ENCODE results near the gene KLHL26. TPM values are rescaled to one million over a fixed set of nuclear protein-coding genes. Genes with fewer than 3 reads are reported as not detected.
A peak's percentile ranks its signal among the peaks of the same experiment; 100 is the strongest.

Gene KLHL26
- total and polyA plus RNA-seq, 2 of the 13 experiments (the other 11 are each of a cell fraction or from before 2014, with no cell fraction given) = 1.5 to 1.7 TPM

- no peak for ATAC-seq
- DNase-seq (ENCODE audit: low spot score) = no peak
These were observed 9.9 kb upstream of the KLHL26 start for GRCh38 chr19:18626906-18627305.

GRCh38 chr19:18629166-18630088, 7.4 kb upstream of the KLHL26 start:
- Histone ChIP-seq H3K9ac (ENCODE audit: insufficient read depth, low read depth, low read length) (no peak overlapping the region), H3K4me3 (replicated peaks in 1 of 3; ENCODE audit: insufficient read depth in 1 of 3, low read depth in 2 of 3, low read length in 3 of 3) (no peak overlapping the region), H3K79me2 (ENCODE audit: insufficient read depth, low read length) (no peaks in the 10 kb centered on the region), H3K27ac (ENCODE audit: extremely low read length, insufficient read depth, low read length) (no peak overlapping the region), H3K27me3 (ENCODE audit: control insufficient read depth in 1 of 2, insufficient read depth in 2 of 2, low read length in 2 of 2) (peaks cover 0 to 14% of the 10 kb centered on the region in 2 experiments; a peak in 2 of 5 replicates), H3K4me2 (ENCODE audit: low read depth, low read length) (no peak overlapping the region), H3K9me3 (ENCODE audit: low read length) (no peaks in the 10 kb centered on the region), H3K4me1 (ENCODE audit: insufficient read depth, low read length) (peaks cover 11% of the 10 kb centered on the region), H2AFZ (ENCODE audit: low read length) (no peak overlapping the region), H3K36me3 (replicated peaks in 1 of 2; ENCODE audit: control insufficient read depth in 1 of 2, insufficient read depth in 2 of 2, low read length in 2 of 2) (no peaks in the 10 kb centered on the region), H4K20me1 (ENCODE audit: insufficient read depth, low read length) (no peaks in the 10 kb centered on the region)
- in situ Hi-C loops (cut with HindIII; ENCODE audit: extremely low pct_ligation_motif_present, low pct_unique_long_range_greater_than_20kb) = no loop called here
- DNase-seq (ENCODE audit: low spot score) (no peak), ATAC-seq (no peak), FAIRE-seq (no peak)
- ChIA-PET CTCF (ENCODE audit: low intra/inter-chr PET ratio, low total read pairs) (no interaction called here), POLR2A (no interaction called here)
- BruUV-seq (replicated peaks) = no TSS peak
- TF ChIP-seq RFX1 (IDR thresholded peaks at IDR 0.05) (0 out of 2 replicates have a peak, but pooled peaks have one; percentile 14), FOXO4 (CRISPR knock-in tag; conservative IDR thresholded peaks at IDR 0.05) (no peak), ZNF670 (CRISPR knock-in tag; IDR thresholded peaks at IDR 0.05; ENCODE audit: borderline replicate concordance) (no peak), CEBPB (IDR thresholded peaks at IDR 0.05; ENCODE audit: borderline replicate concordance, low read depth, low read length) (0 out of 2 replicates have a peak, but pooled peaks have one; percentile 38), USF2 (IDR thresholded peaks at IDR 0.05; ENCODE audit: low read depth, low read length) (no peak), USF2 (CRISPR knock-in tag; IDR thresholded peaks at IDR 0.05; ENCODE audit: borderline replicate concordance) (no peak), ZNF333 (CRISPR knock-in tag; IDR thresholded peaks at IDR 0.05; ENCODE audit: borderline replicate concordance) (no peak)
- 51% methylated on average over 14 of the region's 15 CpGs for WGBS (ENCODE audit: low lambda C conversion rate)
- intact Hi-C loops (cut with micrococcal nuclease; ENCODE audit: unreplicated experiment) = no loop called here

More at GRCh38 chr19:18626906-18627305, 9.9 kb upstream of the KLHL26 start:
- Histone ChIP-seq H4K20me1 (ENCODE audit: insufficient read depth, low read length) (no peaks in the 10 kb centered on the region), H3K4me1 (ENCODE audit: insufficient read depth, low read length) (no peaks in the 10 kb centered on the region), H3K27me3 (ENCODE audit: control insufficient read depth in 1 of 2, insufficient read depth in 2 of 2, low read length in 2 of 2) (peaks cover 0 to 8% of the 10 kb centered on the region in 2 experiments; a peak in 2 of 5 replicates), H2AFZ (ENCODE audit: low read length) (no peak overlapping the region), H3K36me3 (replicated peaks in 1 of 2; ENCODE audit: control insufficient read depth in 1 of 2, insufficient read depth in 2 of 2, low read length in 2 of 2) (no peaks in the 10 kb centered on the region), H3K9me3 (ENCODE audit: low read length) (no peaks in the 10 kb centered on the region), H3K4me3 (replicated peaks in 1 of 3; ENCODE audit: insufficient read depth in 1 of 3, low read depth in 2 of 3, low read length in 3 of 3) (no peak overlapping the region), H3K9ac (ENCODE audit: insufficient read depth, low read depth, low read length) (no peak overlapping the region), H3K79me2 (ENCODE audit: insufficient read depth, low read length) (no peaks in the 10 kb centered on the region), H3K4me2 (ENCODE audit: low read depth, low read length) (no peak overlapping the region), H3K27ac (ENCODE audit: extremely low read length, insufficient read depth, low read length) (no peak overlapping the region)
- CTCF ChIA-PET (ENCODE audit: low intra/inter-chr PET ratio, low total read pairs) = no interaction called here
- BruUV-seq (replicated peaks) = no TSS peak
- 37% methylated on average over 2 of the region's 2 CpGs for WGBS (ENCODE audit: low lambda C conversion rate)
- in situ Hi-C loops (cut with HindIII; ENCODE audit: extremely low pct_ligation_motif_present, low pct_unique_long_range_greater_than_20kb) (no loop called here), intact Hi-C loops (cut with micrococcal nuclease; ENCODE audit: unreplicated experiment) (no loop called here)
- TF ChIP-seq RFX1 (IDR thresholded peaks at IDR 0.05) = peak; percentile 7; the same call in 1 of the 2 replicates
- TF ChIP-seq SIX1 (CRISPR knock-in tag; IDR thresholded peaks at IDR 0.05; ENCODE audit: borderline replicate concordance) = no peak
- TF ChIP-seq DDIT3 (CRISPR knock-in tag; IDR thresholded peaks at IDR 0.05) = no peak
- POLR2A ChIA-PET = no interaction called here
- FAIRE-seq = no peak
